ENCODE measurements around the gene HOXC10.
A peak's percentile ranks its signal among the peaks of the same experiment; 100 is the strongest.

HOXC10 gene

DNA sequence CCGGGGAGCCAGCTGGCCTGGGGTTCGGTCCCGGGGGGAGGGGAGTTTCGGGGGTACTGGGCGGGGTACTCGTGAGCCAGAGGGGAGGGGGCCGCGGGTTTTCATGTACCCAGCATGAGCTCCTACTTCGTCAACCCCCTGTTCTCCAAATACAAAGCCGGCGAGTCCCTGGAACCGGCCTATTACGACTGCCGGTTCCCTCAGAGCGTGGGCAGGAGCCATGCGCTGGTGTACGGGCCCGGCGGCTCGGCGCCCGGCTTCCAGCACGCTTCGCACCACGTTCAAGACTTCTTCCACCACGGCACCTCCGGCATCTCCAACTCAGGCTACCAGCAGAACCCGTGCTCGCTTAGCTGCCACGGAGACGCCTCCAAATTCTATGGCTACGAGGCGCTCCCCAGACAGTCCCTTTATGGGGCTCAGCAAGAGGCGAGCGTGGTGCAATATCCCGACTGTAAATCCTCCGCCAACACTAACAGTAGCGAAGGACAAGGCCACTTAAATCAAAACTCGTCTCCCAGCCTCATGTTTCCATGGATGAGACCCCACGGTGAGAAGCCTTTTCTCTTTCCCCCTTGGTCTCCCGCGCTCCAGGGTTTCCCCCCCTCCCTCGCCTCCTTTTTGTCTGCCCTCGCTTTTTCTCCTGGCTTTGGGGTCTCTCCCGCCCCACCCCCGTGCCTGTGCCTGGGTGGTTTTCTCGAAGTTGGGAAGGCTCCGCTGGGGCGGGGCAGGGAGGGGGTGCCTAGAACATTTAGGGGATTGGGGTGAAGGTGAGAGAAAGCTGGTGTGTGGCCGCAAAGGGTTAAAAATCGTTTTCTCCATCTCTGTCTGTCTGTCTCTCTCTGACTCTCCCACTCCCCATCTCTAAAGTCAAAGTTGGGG lies 24.5 kb downstream of the HOXC10 start:
- Histone ChIP-seq H3K9me3 (replicated peaks in 1 of 11) (peaks cover 0 to 16% (median 0%) of the 10 kb centered on the region in 11 experiments; a peak in 4 of 22 replicates), H3K4me1 (peaks cover 0 to 17% (median 10%) of the 10 kb centered on the region in 10 experiments; a peak in 14 of 20 replicates), H3K4me2 (no peak overlapping the region), H3K9ac (no peak overlapping the region), H3K36me3 (no peaks in the 10 kb centered on the region), H3K27ac (no peak overlapping the region), H3K27me3 (peaks cover 99 to 100% (median 100%) of the 10 kb centered on the region in 11 experiments), H4K20me1 (peaks cover 0 to 95% (median 80%) of the 10 kb centered on the region in 11 experiments; a peak in 18 of 22 replicates), H3K4me3 (no peak overlapping the region)
- TF ChIP-seq Cebpa-rat (IDR thresholded peaks at IDR 0.05), result no peak

DNA sequence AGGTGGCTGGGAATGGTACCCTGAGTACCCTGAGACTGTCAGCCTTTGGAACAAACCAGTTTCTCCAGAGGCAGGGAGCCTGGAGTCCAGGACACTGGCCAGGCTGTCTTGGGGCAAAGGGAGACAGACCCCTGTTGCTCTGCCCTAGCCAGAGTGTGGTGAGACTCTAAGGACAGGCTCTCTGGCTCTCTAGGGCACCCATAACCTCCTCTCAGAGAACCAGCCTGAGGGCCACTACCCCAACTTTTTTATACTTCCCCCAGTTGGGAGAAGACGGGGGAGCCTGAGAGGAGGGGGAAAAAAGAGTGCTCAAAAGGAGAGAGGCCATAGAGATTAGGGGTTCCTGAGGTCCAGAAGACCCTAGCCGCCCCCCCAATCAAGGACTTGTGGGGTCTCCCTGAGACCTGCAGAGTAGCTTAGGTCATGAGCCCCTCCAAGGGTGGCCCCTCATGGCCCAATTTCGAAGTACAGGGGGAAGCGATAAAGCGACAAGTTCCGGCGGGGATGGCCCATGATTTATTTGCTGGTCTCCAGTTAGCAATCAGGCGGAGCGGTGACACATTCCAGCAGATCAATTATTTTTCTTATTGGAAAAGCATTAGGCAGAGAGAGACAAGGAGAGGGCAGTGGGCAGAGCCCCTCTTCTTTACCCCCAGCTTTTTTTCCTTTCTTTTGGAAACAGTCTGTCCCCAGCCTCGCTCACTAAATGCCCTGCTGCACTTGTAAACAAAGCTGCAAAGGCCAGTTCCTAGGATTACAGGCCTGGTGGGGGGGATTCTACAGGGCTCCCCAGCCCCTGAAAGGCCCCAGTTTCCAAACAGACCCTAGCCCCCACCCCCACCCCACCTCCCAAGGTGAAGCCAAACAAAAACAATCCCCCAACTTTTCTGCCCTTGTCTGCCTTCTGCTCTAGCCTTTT lies 25.4 kb downstream of the HOXC10 start:
- Histone ChIP-seq H3K9ac (no peak overlapping the region), H3K4me1 (peaks cover 0 to 17% (median 10%) of the 10 kb centered on the region in 10 experiments; a peak in 14 of 20 replicates), H4K20me1 (peaks cover 0 to 95% (median 76%) of the 10 kb centered on the region in 11 experiments; a peak in 18 of 22 replicates), H3K36me3 (no peaks in the 10 kb centered on the region), H3K4me2 (no peak overlapping the region), H3K9me3 (replicated peaks in 1 of 11) (peaks cover 0 to 22% (median 2%) of the 10 kb centered on the region in 11 experiments; a peak in 7 of 22 replicates), H3K4me3 (no peak overlapping the region), H3K27me3 (peaks cover 99 to 100% (median 100%) of the 10 kb centered on the region in 11 experiments), H3K27ac (no peak overlapping the region)
- no peak for TF ChIP-seq Cebpa-rat (IDR thresholded peaks at IDR 0.05)

DNA sequence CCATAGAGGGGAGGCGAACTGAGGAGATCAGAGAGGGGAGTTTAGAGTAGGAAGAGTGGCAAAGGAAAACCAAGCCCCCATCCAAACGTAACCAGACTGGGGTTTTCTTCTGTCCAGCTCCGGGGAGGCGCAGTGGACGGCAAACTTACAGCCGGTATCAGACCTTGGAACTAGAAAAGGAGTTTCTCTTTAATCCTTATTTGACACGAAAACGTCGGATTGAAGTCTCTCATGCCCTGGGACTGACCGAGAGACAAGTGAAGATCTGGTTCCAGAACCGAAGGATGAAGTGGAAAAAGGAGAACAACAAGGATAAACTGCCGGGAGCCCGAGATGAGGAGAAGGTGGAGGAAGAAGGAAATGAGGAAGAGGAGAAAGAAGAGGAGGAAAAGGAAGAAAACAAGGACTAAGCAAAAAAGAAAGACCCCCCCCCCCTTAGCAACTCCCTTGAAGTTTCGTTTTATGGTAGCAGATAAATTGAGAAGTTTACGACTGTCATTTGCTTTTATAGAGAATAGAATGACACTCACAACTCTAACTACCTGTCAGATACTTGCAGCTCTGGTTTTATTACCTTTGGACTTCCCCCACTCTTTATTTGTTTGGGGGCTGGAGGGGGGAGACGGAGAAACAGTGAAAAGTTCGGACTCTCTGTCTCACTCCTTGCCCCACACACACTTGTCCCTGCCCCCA lies 26.2 kb downstream of the HOXC10 start:
- Histone ChIP-seq H3K9ac (no peak overlapping the region), H4K20me1 (peaks cover 0 to 95% (median 77%) of the 10 kb centered on the region in 11 experiments; a peak in 18 of 22 replicates), H3K4me3 (0 out of 20 replicates have a peak overlapping the region, but pooled peaks of 1 of the 10 experiments have one; percentile 11), H3K9me3 (replicated peaks in 1 of 11) (peaks cover 0 to 28% (median 5%) of the 10 kb centered on the region in 11 experiments; a peak in 8 of 22 replicates), H3K27me3 (peaks cover 99 to 100% (median 100%) of the 10 kb centered on the region in 11 experiments), H3K36me3 (no peaks in the 10 kb centered on the region), H3K27ac (no peak overlapping the region), H3K4me1 (peaks cover 0 to 15% (median 9%) of the 10 kb centered on the region in 10 experiments; a peak in 14 of 20 replicates), H3K4me2 (peak overlapping the region in 2 of 11 experiments; percentile 6 to 40; a peak in 2 of 22 replicates)
- TF ChIP-seq Cebpa-rat (IDR thresholded peaks at IDR 0.05), result no peak

DNA sequence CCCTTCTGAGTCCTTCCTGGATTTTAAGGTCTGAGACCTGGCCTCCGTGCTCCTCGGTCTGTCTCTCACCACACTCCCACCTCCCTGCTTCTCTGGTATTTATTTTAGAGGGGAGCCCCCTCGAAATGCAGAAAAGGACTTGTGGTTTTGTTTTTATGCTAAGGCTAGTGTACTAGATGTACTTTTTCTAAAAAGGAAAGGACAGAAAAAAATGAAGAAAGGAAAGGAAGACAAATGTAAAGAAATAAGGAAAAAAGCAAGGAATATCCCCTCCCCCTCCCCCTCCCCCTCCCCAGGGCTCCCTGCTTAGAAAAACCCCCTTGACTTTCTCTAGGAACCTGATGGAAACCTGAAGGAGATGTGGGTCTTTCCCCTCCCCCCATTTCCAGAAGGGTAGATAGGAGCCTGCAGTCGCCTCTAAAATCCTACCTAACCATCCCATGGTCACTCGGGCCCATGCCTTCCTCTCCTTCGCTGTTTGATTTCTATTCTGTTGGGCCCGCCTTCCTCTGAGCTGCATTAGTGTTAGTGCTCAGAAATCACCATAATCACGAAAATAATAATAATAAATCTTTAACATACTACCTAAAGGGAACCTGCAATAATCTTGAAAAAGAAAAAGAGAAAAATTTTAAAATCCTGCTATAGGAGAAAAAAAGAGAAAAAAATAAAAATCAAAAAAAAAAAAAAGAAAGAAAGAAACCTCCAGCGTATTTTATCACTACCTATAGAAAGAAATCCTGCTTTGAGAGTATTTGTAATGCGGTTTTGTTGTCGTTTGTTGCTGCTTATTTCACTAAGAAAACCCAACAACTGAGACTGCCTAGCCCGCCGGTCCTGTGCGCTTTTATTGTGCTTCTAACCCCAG lies 27.0 kb downstream of the HOXC10 start:
- peaks cover 0 to 29% (median 5%) of the 10 kb centered on the region in 11 experiments; a peak in 8 of 22 replicates for H3K9me3 ChIP-seq (replicated peaks in 1 of 11)
- peaks cover 0 to 89% (median 70%) of the 10 kb centered on the region in 11 experiments; a peak in 18 of 22 replicates for H4K20me1 ChIP-seq
- H3K4me1 ChIP-seq, result peaks cover 0 to 8% (median 1%) of the 10 kb centered on the region in 10 experiments; a peak in 7 of 20 replicates
- TF ChIP-seq Cebpa-rat (IDR thresholded peaks at IDR 0.05), result no peak
- no peak overlapping the region for H3K27ac ChIP-seq
- H3K36me3 ChIP-seq, result no peaks in the 10 kb centered on the region
- peak overlapping the region in 2 of 11 experiments; percentile 6 to 40; a peak in 2 of 22 replicates for H3K4me2 ChIP-seq
- 0 out of 20 replicates have a peak overlapping the region, but pooled peaks of 1 of the 10 experiments have one; percentile 11 for H3K4me3 ChIP-seq
- H3K9ac ChIP-seq, result no peak overlapping the region
- H3K27me3 ChIP-seq, result peaks cover 99 to 100% (median 100%) of the 10 kb centered on the region in 11 experiments

DNA sequence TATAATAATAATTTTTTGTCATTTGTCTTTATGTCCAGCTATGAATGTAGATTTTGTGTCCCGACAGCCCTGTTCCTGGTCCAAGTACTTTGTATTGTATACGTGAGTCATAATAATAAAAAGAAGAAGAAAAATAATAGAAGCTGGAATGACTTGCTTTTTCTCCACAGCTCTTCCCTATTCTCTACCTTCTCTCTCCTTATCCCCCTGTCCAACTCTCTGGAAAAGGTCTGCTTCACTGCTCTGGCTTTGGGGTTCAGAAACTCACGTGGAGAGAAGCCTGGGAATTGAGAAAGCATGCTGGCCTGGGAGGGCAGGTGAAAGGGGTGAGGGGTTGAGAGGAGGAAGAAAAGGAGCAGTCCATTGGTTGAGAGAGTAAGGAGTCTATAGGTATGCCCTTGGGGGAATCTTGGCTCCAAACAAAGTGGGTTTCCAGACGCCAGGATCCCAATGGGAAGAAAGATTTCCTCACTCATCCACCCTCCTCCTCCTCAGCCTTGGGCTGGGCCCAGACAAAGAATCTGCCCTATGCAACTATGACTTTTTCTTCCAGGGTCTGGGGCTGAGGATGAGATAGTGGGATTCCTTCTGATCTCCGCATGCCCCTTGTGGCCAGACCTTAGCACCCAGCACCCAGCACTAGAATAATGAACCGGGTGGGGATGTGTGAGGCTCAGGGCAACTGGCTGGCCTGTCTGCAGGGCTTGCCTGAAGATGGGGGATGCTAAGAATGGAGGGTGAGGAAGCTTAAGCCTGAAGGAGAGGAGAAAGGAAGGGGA lies 27.9 kb downstream of the HOXC10 start:
- Histone ChIP-seq H3K4me3 (no peak overlapping the region), H4K20me1 (peaks cover 0 to 89% (median 68%) of the 10 kb centered on the region in 11 experiments; a peak in 18 of 22 replicates), H3K9ac (no peak overlapping the region), H3K4me1 (peaks cover 0 to 7% (median 0%) of the 10 kb centered on the region in 10 experiments; a peak in 3 of 20 replicates), H3K27ac (no peak overlapping the region), H3K9me3 (replicated peaks in 1 of 11) (peaks cover 0 to 32% (median 5%) of the 10 kb centered on the region in 11 experiments; a peak in 8 of 22 replicates), H3K27me3 (peaks cover 99 to 100% (median 100%) of the 10 kb centered on the region in 11 experiments), H3K4me2 (no peak overlapping the region), H3K36me3 (no peaks in the 10 kb centered on the region)
- TF ChIP-seq Cebpa-rat (IDR thresholded peaks at IDR 0.05), result no peak

DNA sequence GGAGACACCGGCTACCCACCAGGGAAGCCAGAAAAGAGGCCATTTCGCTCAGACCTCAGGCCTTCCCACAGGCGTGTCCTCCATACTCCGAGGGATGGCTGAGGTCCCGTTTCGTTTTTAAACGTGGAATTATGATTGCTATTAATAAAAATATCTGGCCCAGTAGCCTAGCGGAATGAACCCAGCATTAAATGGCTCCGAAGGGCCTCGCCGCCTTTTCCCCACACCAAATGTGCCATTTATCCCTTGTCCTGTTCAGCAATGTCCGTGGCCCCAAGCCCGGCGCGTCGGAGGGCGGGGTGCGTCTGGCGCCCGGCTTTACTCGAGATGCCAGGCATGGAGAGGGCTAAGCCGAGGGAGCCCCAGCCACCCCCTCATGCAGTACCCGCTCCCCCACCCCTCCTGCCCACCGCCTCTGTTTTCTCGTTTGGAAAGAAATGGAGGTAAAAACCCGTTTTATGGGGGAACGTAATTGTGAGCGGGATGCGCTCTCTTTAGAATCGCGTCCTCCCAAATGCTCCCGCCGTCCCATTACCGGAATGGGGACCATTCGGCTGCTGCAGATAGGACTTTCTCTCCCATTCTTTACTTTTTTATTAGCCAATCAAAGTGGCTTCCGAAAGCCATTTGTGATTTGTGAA lies 29.6 kb downstream of the HOXC10 start:
- peaks cover 0 to 89% (median 66%) of the 10 kb centered on the region in 11 experiments; a peak in 18 of 22 replicates for H4K20me1 ChIP-seq
- H3K9ac ChIP-seq, result no peak overlapping the region
- no peak overlapping the region for H3K4me3 ChIP-seq
- H3K27me3 ChIP-seq, result peaks cover 100% of the 10 kb centered on the region in 11 experiments
- no peak overlapping the region for H3K27ac ChIP-seq
- no peak overlapping the region for H3K4me2 ChIP-seq
- no peak for TF ChIP-seq Cebpa-rat (IDR thresholded peaks at IDR 0.05)
- H3K36me3 ChIP-seq, result no peaks in the 10 kb centered on the region
- H3K9me3 ChIP-seq (replicated peaks in 1 of 11), result peaks cover 0 to 38% (median 5%) of the 10 kb centered on the region in 11 experiments; a peak in 8 of 22 replicates
- H3K4me1 ChIP-seq, result peaks cover 0 to 7% (median 0%) of the 10 kb centered on the region in 10 experiments; a peak in 3 of 20 replicates

Measured in BLaER1 treated with 17β-estradiol and CSF1 and Interleukin-3, amounts not matched to agents 10 nM and 100 nM (cell line).